HG03575 (cell line): Measurements from ENCODE around the gene SPATA31E1.
"Not testable (repeated sequence)": the region's sequence is repeated elsewhere in the genome, so short reads cannot be mapped to it uniquely, and the experiment has no call there.

Experiments used
- ATAC-seq: cut with Tn5 transposase; IDR thresholded peaks from one replicate; pipeline ENCODE4 v1.9.1; 2021; ENCODE audit not compliant: unreplicated experiment, insufficient number of reproducible peaks, low FRiP score; ENCODE audit errors: extremely low read depth

Gene SPATA31E1

GRCh38 chr9:87882627-87883026 lies at the start of gene SPATA31E1:
TSS of gene SPATA31E1 (plus strand) at chr9:87882877. CDS start at chr9:87882892, 15 bp downstream.
- no peak for ATAC-seq

- no peak for ATAC-seq
These were observed 48.3 kb upstream of the SPATA31E1 start for GRCh38 chr9:87834357-87834756.

GRCh38 chr9:87836536-87836935 lies 46.1 kb upstream of the SPATA31E1 start:
- no peak for ATAC-seq

GRCh38 chr9:87836951-87837705 lies 45.5 kb upstream of the SPATA31E1 start:
- ATAC-seq: no peak

- ATAC-seq: no peak
These were observed 42.5 kb upstream of the SPATA31E1 start for GRCh38 chr9:87840134-87840533.

GRCh38 chr9:87842878-87843585 lies 39.6 kb upstream of the SPATA31E1 start:
- no peak for ATAC-seq

GRCh38 chr9:87844506-87844905 lies 38.2 kb upstream of the SPATA31E1 start:
- ATAC-seq: no peak

- ATAC-seq: not testable (repeated sequence)
These were observed 34.9 kb upstream of the SPATA31E1 start for GRCh38 chr9:87847817-87848216.

- no peak for ATAC-seq
These were observed 33.4 kb upstream of the SPATA31E1 start for GRCh38 chr9:87849144-87849758.

- ATAC-seq: no peak
These were observed 32.3 kb upstream of the SPATA31E1 start for GRCh38 chr9:87850391-87850790.

GRCh38 chr9:87851186-87851585 lies 31.5 kb upstream of the SPATA31E1 start:
- not testable (repeated sequence) for ATAC-seq

GRCh38 chr9:87853302-87853701 lies 29.4 kb upstream of the SPATA31E1 start:
- no peak for ATAC-seq

- no peak for ATAC-seq
These were observed 28.6 kb upstream of the SPATA31E1 start for GRCh38 chr9:87853876-87854579.

GRCh38 chr9:87854580-87854955 lies 28.1 kb upstream of the SPATA31E1 start:
- ATAC-seq: no peak

- no peak for ATAC-seq
These were observed 27.6 kb upstream of the SPATA31E1 start for GRCh38 chr9:87855061-87855460.

GRCh38 chr9:87857141-87857947 lies 25.3 kb upstream of the SPATA31E1 start:
- no peak for ATAC-seq

- no peak for ATAC-seq
These were observed 24.7 kb upstream of the SPATA31E1 start for GRCh38 chr9:87857948-87858335.

GRCh38 chr9:87859137-87859536 lies 23.5 kb upstream of the SPATA31E1 start:
- no peak for ATAC-seq

GRCh38 chr9:87859786-87860185 lies 22.9 kb upstream of the SPATA31E1 start:
- no peak for ATAC-seq
